Epithelial cell of esophagus (primary cell): ENCODE results near the gene RTN4IP1.
"Not testable (repeated sequence)": the region's sequence is repeated elsewhere in the genome, so short reads cannot be mapped to it uniquely, and the experiment has no call there.

Experiments
- DNase-seq: peaks from one replicate; pipeline ENCODE4 v3.0.0; 2010; ENCODE audit warnings: low read depth
- H3K4me3 ChIP-seq: 2 replicates; pipeline ENCODE4 v1.5.1; 2011; ENCODE audit warnings: mild to moderate bottlenecking, low read length, control low read depth
- TF ChIP-seq, protein P1 (sequence below): IDR thresholded peaks from 2 replicates; pipeline ENCODE4 v1.5.1; 2011; ENCODE audit warnings: low read depth, mild to moderate bottlenecking, low read length, control low read depth, inconsistent platforms; ENCODE audit not compliant: insufficient read depth; ENCODE audit errors: missing control alignments

The RTN4IP1 gene

DNA sequence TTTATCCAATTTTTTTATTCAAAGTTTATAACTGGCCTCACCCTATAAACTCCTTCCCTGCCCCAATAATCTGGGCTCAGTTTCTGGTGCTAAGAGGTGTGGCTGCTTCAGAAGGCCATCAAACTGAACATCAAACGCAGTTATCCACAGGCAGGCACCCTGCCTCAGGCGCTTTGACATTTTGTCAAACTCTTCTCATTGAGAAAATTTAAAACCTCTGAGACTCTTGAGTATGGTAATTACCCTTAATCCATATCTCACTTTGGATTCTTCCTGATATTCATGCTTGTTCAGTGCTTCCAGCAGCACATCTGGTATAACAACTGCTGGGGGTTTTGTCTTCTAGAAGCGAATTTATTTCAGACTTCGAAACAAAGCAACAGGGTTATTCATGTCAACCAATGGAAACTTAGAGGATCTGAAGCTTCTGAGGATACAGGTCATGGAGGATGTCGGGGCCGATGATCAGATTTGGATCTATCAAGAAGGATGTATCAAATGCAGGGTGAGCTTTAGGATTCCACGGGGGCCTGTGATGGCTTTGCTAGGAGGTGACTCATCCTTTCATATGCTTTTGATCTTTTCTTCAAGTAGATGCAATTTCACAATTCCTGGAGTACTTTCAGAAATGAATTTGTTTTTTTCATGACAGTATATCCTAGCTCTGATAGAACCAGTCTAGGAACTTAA lies 68.2 kb downstream of the RTN4IP1 start:
- H3K4me3 ChIP-seq, result no peak overlapping the region
- TF ChIP-seq, protein P1, sequence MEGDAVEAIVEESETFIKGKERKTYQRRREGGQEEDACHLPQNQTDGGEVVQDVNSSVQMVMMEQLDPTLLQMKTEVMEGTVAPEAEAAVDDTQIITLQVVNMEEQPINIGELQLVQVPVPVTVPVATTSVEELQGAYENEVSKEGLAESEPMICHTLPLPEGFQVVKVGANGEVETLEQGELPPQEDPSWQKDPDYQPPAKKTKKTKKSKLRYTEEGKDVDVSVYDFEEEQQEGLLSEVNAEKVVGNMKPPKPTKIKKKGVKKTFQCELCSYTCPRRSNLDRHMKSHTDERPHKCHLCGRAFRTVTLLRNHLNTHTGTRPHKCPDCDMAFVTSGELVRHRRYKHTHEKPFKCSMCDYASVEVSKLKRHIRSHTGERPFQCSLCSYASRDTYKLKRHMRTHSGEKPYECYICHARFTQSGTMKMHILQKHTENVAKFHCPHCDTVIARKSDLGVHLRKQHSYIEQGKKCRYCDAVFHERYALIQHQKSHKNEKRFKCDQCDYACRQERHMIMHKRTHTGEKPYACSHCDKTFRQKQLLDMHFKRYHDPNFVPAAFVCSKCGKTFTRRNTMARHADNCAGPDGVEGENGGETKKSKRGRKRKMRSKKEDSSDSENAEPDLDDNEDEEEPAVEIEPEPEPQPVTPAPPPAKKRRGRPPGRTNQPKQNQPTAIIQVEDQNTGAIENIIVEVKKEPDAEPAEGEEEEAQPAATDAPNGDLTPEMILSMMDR, result no peak
- peak; percentile 75 for DNase-seq

GRCh38 chr6:106559659-106560058 lies 69.6 kb downstream of the RTN4IP1 start:
- not testable (repeated sequence) for H3K4me3 ChIP-seq
- peak; percentile 72 for DNase-seq

- TF ChIP-seq, protein P1, result no peak
- H3K4me3 ChIP-seq, result no peak overlapping the region
- no peak for DNase-seq
These were observed 70.9 kb downstream of the RTN4IP1 start for GRCh38 chr6:106558364-106558763.

GRCh38 chr6:106557837-106558236 lies 71.5 kb downstream of the RTN4IP1 start:
- no peak overlapping the region for H3K4me3 ChIP-seq
- TF ChIP-seq, protein P1, result no peak
- peak; percentile 39 for DNase-seq

GRCh38 chr6:106556368-106556960 lies 72.8 kb downstream of the RTN4IP1 start:
- H3K4me3 ChIP-seq, result no peak overlapping the region

GRCh38 chr6:106555767-106556166 lies 73.5 kb downstream of the RTN4IP1 start:
- H3K4me3 ChIP-seq, result no peak overlapping the region
- peak; percentile 79 for DNase-seq
- TF ChIP-seq, protein P1, result no peak

More at GRCh38 chr6:106556368-106556960, 72.8 kb downstream of the RTN4IP1 start:
- DNase-seq, result no peak
- TF ChIP-seq, protein P1, result no peak

DNA sequence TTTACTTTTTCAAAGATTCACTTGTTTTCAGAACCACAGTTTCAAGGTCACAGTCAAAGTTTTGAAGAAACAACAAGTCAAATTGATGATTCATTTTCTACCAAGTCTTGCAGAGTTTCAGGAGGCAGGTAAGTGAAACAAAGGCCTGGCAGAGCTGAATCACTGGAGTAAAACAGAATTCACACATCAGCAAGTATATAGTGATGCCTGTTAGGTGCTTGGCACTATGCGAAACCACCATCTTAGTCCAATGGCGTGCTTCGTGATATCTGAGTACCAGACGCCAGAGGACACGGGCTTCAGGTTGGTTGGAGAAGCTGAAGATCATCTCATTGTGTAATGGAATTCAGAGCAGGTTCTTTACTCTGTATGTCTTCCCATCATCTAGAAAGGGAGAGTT lies 75.9 kb downstream of the RTN4IP1 start:
- TF ChIP-seq, protein P1, result no peak
- no peak overlapping the region for H3K4me3 ChIP-seq
- peak; percentile 69 for DNase-seq
